ENCODE measurements around the gene DOK7.

DOK7 gene

GRCh38 chr4:3492741-3493719 is 29.9 kb downstream of the DOK7 start:
- DNase-seq = no peak

- DNase-seq = no peak
Observed at GRCh38 chr4:3493720-3494461, 30.8 kb downstream of the DOK7 start.

- DNase-seq = no peak
Observed at GRCh38 chr4:3494462-3494871, 31.4 kb downstream of the DOK7 start.

- DNase-seq = no peak
Observed at GRCh38 chr4:3495204-3495975, 32.3 kb downstream of the DOK7 start.

- DNase-seq = no peak
Observed at GRCh38 chr4:3496021-3496420, 32.9 kb downstream of the DOK7 start.

- no peak for DNase-seq
Observed at GRCh38 chr4:3497095-3497494, 34.0 kb downstream of the DOK7 start.

- DNase-seq = no peak
Observed at GRCh38 chr4:3497523-3498389, 34.6 kb downstream of the DOK7 start.

GRCh38 chr4:3498407-3498806 is 35.3 kb downstream of the DOK7 start:
- DNase-seq = no peak

GRCh38 chr4:3498901-3499510 is 35.9 kb downstream of the DOK7 start:
- DNase-seq = no peak

GRCh38 chr4:3499710-3500109 is 36.6 kb downstream of the DOK7 start:
- no peak for DNase-seq

- no peak for DNase-seq
Observed at GRCh38 chr4:3500111-3500510, 37.0 kb downstream of the DOK7 start.

- DNase-seq = no peak
Observed at GRCh38 chr4:3500634-3501101, 37.6 kb downstream of the DOK7 start.

- DNase-seq = no peak
Observed at GRCh38 chr4:3501126-3501824, 38.2 kb downstream of the DOK7 start.

- no peak for DNase-seq
Observed at GRCh38 chr4:3501825-3502425, 38.8 kb downstream of the DOK7 start.

GRCh38 chr4:3502941-3503936 is 40.1 kb downstream of the DOK7 start:
- DNase-seq = no peak

GRCh38 chr4:3505231-3505630 is 42.1 kb downstream of the DOK7 start:
- DNase-seq = no peak

- DNase-seq = no peak
Observed at GRCh38 chr4:3508542-3508941, 45.4 kb downstream of the DOK7 start.

- DNase-seq = no peak
Observed at GRCh38 chr4:3510481-3510880, 47.4 kb downstream of the DOK7 start.

- DNase-seq = no peak
Observed at GRCh38 chr4:3511187-3511586, 48.1 kb downstream of the DOK7 start.

Data from NCI-H1417 treated with DMSO at 0.1 percent for 48 hours (cell line).